T1000 (cell line): ENCODE data around the gene SEMA6B.
"Not testable (repeated sequence)": the region's sequence is repeated elsewhere in the genome, so short reads cannot be mapped to it uniquely, and the experiment has no call there.

ENCODE experiments used
- DNase-seq: peaks from one replicate; lab custom pipeline; 2025; ENCODE audit warnings: mixed read lengths; lab: John Stamatoyannopoulos, UW

The SEMA6B gene

DNA sequence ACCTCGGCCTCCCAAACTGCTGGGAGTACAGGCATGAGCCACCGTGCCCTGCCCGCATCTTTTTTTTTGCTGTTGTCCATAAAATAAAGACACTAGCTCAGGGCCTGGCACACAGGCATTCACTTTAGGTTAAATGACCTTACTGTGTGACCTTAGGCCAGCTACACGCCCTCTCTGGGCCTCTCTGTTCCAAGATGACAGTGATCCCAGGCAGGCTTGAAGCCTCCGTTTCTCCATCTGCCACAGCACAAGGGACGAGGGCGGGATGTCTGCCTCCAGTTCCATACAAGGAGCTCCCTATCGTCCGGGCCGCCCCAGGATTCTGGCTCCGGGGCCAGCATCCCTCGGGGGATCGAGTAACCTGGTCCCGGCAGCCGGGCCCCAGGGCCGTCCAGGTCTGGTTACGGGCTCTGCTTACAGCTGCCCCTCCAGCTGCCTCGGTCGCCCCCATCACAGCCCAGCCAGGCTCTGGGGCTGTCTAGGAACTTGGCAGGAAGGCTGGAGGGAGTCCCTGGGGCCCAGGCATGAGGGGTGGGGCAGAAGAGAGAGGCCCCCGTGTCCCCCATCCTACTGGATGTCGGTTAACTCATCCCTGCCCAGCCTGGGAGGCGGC lies 11.9 kb upstream of the SEMA6B start:
- no peak for DNase-seq

DNA sequence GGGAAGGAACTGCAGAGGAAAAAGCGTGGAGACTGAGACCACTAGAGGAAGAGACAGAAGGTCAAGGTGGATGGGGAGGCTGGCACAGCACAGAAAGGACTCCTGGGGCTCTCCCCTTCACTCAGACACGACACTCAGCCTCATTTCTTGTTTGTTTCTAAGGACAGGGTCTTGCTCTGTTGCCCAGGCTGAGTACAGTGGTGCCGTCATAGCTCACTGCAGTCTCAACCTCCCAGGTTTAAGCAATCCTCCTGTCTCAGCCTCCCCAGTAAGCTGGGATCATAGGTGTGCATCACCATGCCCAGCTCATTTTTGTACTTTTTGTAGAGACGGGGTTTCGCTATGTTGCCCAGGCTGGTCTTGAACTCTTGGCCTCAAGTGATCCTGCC lies 11.4 kb upstream of the SEMA6B start:
- DNase-seq = no peak

DNA sequence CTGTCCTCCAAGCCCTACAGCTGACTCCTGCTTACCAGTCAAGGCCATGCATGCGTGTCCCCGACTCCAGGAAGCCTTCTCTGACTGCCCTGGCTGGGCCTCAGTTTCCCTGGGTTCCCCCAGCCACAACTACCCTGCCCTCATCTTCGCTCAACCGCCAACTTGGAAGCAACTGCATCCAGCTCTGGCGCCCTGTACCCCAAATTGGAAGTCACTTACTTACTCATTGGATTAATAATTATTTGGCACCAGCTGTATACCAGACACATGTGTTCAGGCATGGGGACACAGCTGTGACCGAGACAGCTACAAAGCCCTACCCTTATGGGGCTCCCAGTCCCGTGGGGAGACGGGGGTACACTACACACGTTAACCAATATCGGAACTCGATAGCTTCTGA lies 10.9 kb upstream of the SEMA6B start:
- DNase-seq = no peak

DNA sequence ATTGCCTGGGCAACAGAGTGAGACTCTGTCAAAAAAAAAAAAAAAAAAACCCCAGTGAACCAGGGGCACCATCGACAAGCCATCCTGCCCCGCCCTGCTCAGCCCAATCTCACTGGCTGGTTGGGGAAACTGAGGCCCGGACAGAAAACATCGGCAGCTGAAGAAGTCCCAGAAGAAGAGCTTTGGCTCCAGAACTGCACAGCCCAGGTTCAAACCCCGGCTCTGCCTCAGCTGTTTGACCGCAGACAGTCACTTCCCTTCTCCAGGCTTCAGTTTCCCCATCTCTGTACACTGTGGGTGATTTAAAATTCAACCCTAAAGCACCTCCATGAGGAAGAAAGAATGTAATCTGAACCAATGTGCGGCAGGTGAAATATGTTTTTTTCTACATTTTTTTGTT lies 9.4 kb upstream of the SEMA6B start:
- no peak for DNase-seq

DNA sequence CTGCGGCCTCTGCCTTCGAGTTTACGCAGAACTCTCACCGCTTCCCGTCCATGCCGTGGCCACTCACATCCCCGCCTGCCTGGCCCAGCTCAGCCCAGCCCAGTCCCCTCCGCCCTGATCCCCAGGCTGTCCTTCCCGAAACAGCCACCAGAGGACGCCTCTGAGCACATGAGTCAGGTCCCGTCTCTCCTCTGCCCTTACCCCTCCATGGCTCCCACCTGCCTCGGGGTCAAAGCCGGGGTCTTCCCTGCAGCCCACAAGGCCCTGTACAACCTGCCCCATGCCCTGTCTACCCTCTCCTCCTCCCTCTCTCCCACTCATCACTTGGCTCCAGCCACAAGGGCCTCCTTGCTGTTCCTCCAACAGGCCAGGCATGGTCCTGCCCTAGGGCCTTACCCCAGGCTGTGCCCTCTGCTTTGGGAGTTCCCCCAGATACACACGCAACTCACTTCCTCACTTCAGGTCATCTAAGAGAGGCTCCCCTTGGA lies 8.1 kb upstream of the SEMA6B start:
- peak; percentile 15 for DNase-seq

DNA sequence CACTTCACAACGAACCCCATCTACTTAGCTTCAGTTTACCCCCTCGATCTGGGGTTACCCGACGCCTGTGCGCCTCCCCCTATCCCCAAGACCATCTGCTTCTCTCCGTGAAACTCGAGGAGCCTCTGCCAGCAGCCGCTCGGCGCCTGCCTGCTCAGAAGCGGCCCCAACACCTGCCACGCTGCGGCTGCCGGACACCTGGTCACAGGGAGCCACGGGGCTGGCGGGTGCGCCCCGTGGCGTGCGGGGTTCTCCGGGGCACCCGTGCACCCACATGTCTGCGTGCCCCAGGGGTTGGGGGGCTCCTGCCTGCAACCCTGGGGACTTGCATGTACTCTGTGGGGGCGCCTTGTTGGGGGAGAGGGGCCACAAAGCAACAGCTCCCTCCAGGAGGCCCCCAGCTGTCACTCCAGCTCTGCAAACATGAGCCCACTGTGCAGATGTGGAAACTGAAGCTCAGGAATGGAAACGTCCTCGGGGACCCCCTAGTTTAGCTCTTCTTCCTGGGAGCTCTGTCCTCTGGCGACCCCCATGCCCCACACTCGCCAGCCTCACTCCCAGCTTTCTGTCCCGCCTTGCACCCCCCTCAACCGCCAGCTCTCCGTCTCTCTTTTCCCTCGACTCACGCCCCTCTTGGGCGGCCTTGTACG lies 7.0 kb upstream of the SEMA6B start:
- no peak for DNase-seq

DNA sequence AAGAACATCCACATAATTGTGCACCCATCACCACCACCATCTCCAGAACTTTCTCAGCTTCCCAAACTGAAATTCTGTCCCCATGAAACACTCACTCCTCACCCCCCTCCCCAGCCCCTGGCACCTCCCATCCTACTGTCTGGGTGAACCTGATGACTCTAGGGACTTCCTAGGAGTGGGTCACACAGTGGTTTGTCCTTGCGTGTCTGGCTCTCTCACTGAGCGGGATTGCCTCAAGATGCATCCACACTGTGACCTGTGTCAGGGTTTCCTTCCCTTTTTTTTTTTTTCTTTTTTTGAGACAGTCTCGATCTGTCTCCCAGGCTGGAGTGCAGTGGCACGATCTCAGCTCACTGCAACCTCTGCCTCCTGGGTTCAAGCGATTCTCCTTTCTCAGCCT lies 4.1 kb upstream of the SEMA6B start:
- not testable (repeated sequence) for DNase-seq

DNA sequence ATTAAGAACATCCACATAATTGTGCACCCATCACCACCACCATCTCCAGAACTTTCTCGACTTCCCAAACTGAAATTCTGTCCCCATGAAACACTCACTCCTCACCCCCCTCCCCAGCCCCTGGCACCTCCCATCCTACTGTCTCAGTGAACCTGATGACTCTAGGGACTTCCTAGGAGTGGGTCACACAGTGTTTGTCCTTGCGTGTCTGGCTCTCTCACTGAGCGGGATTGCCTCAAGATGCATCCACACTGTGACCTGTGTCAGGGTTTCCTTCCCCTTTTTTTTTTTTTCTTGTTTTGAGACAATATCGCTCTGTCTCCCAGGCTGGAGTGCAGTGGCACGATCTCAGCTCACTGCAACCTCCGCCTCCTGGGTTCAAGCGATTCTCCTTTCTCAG lies 2.6 kb upstream of the SEMA6B start:
- DNase-seq = not testable (repeated sequence)

DNA sequence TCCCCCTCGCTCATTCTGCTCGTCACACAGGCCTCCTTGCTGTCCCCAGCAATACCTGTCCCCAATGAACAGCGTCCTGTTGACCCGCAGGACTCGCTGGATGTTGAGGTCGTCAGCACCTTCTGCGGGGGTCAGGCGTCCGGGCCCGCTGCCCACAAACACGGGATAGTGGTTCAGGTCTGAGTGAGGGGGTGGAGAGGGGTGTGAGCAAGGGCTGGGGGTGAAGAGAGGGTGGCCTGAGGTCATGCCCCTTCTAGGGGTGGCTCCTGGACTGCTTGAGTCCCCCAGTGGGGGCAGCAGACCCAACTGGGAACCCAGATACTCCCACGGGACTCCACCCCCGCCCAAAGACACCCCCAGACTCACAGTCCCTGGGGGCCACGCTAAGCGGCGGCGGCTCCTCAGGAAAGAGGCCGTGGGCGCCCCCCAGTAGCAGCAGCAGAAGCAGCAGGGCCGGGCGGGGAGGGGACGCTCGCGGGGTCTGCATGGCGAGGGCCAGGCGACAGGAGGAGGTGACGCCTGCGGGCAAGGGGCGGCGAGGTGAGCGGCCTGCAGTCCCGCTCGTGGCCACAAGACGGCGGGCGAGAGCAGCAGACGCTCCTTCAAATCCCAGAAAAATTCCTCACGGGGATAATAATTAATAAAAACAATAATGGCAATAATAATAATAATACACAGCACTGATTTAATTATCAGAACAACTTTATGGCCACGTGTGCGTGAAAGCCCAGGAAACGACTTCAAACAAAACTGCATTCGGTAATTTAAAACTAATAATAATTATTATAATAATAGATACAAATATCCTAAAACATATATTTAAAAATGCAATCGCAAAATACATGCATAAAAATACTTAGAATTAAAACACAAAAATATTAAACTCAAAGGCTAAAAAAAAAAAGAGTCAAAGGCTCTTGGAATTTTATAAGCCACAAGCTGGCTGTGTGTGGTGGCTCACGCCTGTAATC lies 1.2 kb downstream of the SEMA6B start:
- peak; percentile 21 for DNase-seq

DNA sequence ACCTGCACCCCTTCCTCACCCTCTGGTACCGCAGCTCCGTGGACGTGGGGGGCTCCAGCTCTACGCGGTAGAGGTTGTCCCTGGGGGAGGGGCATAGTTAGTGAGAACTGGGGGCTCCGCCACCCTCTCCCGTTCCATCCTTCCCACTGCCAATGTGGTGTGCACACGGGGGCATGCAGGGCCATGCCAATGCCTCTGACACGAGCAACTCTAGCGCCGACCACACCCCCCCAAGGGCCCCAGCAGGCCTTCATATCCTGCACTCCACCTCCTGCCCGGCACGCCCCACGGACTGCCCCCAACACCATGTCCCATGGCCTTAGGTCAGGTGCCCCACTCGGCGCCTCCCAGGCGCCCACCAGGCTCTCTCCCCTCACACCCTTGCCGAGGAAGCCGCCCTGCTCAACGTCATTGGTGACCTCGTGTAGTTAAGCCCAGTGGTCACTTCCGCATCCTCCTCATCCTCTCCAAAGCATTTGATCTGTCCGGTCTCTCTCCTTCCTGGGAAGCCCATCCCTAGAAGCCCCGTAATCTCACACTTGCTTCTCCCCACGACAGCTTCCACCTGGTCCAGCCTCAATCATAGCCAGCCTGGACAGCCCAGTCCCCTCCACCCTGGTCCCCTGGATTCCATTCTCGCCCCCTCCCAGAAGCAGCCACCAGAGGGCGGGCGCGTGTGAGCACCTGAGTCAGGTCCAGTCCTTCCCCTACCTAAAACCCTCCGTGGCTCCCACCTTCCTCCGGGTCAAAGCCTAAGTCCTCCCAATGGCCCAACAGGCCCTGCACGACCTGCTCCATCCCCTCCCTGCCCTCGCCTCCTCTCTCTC lies 2.1 kb downstream of the SEMA6B start:
- no peak for DNase-seq

DNA sequence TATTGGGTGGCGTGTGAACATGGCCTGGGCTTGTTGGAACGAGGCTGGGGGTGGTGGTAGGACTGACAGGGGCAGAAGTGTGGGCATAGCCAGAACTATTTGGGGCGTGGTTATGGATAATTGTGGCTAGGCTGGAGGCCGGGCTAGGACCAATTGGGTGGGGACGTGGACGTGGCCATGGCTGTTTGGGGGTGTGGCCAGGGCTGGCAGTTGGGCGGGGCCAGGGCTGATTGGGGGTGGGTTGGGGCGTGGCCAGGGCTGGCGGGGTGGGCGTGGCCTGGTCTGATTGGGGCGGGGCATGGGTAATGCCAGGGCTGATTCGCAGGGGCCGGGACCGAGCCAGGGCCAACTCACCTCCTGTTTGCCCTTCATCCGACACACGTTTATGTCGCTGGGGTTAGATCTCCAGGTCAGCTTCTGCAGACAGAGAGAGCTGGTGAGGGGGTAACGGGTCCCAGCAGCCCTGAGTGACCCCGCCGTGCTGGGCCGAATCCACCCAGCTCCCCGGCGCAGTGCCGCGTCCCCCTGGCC lies 2.8 kb downstream of the SEMA6B start:
- DNase-seq = peak; percentile 16

DNA sequence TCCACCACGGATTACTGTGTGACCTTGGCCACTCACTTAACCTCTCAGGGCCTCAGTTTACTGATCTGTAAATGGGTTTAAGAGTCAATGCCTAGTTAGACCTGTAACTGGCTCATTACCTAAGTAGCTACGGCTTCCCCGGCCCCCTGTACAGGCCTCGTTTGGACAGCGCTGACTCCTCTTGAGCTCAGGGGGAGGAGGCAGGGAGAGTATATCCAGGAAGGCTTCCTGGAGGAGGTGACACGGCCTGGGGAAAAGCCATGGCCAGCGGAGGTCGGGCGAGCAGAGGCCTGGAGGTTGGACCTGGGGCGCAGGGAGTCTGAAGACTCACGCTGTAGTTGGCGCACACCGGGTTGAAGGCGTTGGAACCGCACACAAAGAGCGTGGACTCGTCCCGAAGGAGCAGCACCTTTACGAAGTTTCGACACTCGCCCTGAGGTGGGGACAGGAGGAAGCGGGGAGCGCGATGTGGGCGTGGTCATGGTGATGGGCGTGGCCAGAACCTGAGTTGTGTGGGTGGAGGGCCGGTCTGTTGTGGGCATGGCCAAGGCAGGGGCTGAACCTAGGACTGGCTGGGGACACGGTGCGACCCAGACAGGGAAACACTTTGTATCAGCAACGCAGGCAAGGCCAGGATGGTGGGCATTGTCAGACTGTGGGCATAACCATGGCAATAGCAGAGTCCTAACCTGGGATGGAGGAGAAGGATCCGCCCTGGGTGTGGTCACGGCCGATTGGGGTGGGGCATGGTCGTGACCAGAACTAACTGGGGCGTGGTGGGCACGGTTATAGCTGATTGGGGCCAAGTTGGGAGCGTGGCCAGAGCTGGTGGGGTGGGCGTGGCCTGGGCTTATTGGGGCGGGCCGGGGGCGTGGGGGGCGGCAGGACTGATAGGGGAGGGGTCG lies 3.6 kb downstream of the SEMA6B start:
- DNase-seq = no peak

DNA sequence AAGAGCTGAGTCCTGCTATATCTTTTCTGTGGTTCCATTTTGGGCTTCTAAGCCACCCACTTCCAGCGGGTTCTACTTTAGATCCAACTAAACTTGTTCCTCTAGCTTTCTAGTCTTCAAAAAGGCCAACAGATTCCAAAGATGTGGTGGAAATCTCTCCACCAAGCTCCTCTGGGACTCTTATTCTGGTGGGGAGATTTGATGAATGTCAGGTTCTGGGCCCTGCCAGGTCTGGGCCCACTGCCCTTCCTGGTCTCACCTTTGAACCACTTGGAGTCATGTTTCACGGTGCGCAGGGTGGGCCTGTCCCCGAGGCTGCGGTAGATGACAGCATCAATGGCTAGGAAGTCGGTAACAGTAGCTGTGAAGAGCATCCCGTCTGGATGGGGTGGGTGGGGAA lies 4.8 kb downstream of the SEMA6B start:
- DNase-seq = no peak

DNA sequence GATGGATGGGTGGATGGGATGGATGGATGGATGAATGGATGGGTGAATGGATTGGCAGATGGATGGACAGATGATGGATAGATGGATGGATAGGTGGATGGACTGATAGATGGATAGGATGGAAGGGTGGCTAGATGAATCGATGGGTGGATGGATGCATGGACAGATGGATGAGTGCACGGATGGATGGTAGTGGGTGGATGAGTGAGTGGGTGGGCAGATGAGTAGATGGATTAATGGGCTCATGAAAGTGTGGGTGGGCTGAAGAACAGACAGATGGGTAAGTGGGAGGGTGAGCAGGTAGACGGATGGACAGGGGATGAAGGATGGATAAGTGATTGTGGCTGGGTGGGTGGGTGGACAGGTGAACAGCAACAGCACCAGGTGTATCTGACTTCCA lies 5.7 kb downstream of the SEMA6B start:
- no peak for DNase-seq

DNA sequence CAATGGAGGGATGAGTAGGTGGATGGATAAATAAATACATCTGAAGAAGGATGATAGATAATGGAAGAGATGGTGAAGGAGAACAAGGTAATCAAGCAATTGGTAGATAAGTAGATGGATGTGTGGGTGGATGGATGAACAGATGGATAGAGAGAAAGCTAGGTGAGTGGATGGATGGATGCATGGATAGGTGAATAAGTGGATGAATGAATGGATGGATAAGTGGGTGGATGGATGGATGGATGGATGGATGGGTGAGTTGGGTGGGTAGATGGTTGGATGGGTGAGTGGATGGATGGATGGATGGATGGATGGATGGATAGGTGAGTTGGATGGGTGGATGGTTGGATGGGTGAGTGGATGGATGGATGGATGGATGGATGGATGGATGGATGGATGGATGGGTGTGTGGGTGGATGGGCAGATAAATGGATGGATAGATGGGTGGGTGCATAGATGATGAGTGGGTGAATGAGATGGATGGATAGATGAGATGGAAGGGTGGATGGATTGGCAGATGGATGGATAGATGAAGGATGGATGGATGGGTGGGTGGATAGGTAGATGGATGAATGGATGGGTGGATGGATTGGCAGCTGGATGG lies 6.3 kb downstream of the SEMA6B start:
- DNase-seq = no peak

DNA sequence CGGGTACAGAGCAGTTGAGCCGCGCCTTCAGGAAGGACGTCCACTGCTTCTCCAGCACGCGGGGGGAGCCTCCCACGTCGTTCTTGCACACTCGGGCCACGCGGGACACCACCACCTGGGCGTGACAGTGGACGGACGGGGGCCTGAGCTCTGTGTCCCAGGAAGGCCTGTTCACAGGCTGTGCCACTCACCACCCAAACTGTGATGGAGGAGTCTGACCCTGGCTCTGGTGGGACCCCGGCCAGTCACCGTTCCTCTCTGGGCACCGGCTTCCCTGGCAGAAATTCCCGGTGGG lies 7.0 kb downstream of the SEMA6B start:
- DNase-seq = no peak

DNA sequence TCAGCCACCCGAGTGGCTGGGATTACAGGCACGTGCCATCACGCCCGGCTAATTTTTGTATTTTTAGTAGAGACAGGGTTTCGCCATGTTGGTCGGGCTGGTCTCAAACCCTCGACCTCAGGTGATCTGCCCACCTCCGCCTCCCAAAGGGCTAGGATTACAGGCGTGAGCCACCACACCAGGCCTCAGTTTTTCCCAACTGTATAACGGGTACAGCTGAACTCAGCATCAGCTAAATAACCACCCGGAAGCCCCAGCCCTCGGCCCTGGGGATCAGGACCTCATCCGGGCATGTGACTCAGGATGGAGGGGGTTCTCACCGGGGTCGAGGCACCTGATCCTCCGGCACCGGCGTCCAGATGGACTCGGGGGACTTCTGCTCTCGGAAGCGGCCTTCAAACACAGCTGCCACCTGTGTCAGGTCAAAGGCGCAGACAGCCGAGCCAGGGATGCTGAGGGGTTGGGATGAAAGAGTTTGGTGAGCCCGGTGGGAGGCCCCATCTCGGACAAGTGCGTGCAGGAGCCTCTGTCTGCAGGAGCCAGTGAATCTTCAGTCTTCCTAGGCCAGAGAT lies 8.9 kb downstream of the SEMA6B start:
- DNase-seq = no peak

DNA sequence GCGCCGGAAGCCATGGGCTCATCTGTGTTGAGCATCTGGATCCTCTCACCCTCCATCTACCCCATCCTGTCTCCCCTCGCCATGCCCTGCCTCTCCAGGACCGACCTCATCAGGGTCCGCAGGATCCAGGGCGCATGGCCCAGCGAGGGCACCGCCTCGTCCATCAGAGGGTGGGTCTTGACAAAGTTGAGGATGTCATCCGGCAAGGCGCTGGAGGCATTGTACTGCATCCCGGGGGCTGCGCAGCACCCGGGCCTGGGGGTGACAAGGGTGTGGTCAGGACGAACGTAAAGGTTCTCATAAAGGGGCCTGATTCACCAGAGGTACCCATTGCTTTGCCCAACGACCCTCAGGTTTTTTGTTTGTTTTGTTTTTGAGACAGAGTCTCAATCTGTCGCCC lies 9.5 kb downstream of the SEMA6B start:
- no peak for DNase-seq

DNA sequence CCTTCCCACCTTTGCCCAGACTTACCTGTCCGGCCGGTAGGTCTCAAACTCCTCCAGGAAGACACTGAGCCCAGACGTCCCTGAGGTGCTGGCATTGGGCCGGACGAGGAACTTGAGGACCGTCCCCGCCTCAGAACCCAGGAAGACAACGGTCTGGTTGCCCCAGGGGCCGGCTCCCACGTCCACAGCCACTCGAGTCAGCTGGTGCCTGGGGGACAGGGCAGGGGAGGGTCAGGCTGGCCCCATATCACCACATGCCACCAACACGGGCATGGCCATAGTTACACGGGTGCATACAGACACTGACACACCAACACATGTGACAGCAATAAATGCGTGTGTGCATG lies 11.3 kb downstream of the SEMA6B start:
- DNase-seq = no peak
